Natural killer cell (primary cell): ENCODE data around the gene ANTXR2. TPM values are rescaled to one million over a fixed set of nuclear protein-coding genes. Genes with fewer than 3 reads are reported as not detected.

ENCODE experiments used
- ATAC-seq, 3 donors: fragments of 150-1000 bp in 2 of 3; fragments of 200-7000 bp in 1 of 3; cut with Tn5 transposase; 1 replicate in 1 of 3; 2 replicates in 2 of 3; pipeline ENCODE4 v1.10.0; 2021; ENCODE audit warnings: mild to moderate bottlenecking in 2 of 3, moderate library complexity in 2 of 3
- DNase-seq, 2 donors: peaks; one replicate each; pipeline versions ENCODE4 v3.0.0 to v3.0.0-alpha.2; 2013 to 2021; ENCODE audit warnings: mixed read lengths in 1 of 2
- H3K27ac ChIP-seq: one replicate; pipeline ENCODE4 v1.5.1; 2013; ENCODE audit warnings: mild to moderate bottlenecking, low read length
- H3K27me3 ChIP-seq: one replicate; pipeline ENCODE4 v1.6.1; 2013; ENCODE audit warnings: low read length; ENCODE audit not compliant: control insufficient read depth, insufficient read depth
- H3K36me3 ChIP-seq: one replicate; pipeline ENCODE4 v1.6.1; 2013; ENCODE audit warnings: low read length; ENCODE audit not compliant: control insufficient read depth, insufficient read depth
- H3K4me1 ChIP-seq: one replicate; pipeline ENCODE4 v1.6.1; 2013; ENCODE audit warnings: low read length; ENCODE audit not compliant: control insufficient read depth, insufficient read depth
- H3K4me3 ChIP-seq: one replicate; pipeline ENCODE4 v1.5.1; 2013; ENCODE audit warnings: low read length
- H3K9me3 ChIP-seq: one replicate; pipeline ENCODE4 v1.6.1; 2013; ENCODE audit warnings: low read length; ENCODE audit not compliant: control insufficient read depth, insufficient read depth
- H3K27ac Mint-ChIP-seq, 2 donors: one replicate each; pipeline ENCODE4 v1.8.0; 2022; ENCODE audit warnings: mild to moderate bottlenecking in 2 of 2, mixed read lengths in 2 of 2, moderate library complexity in 1 of 2
- H3K27me3 Mint-ChIP-seq, 2 donors: one replicate each; pipeline ENCODE4 v1.8.0; 2022; ENCODE audit warnings: low read depth in 2 of 2, mixed read lengths in 2 of 2
- H3K36me3 Mint-ChIP-seq: one replicate; pipeline ENCODE4 v1.8.0; 2022; ENCODE audit warnings: mixed read lengths
- H3K4me1 Mint-ChIP-seq, 2 donors: one replicate each; pipeline ENCODE4 v1.8.0; 2022; ENCODE audit warnings: mixed read lengths in 2 of 2
- H3K4me3 Mint-ChIP-seq: one replicate; pipeline ENCODE4 v1.8.0; 2022; ENCODE audit warnings: mild to moderate bottlenecking, moderate library complexity, mixed read lengths
- H3K9me3 Mint-ChIP-seq, 2 donors: one replicate each; pipeline ENCODE4 v1.8.0; 2022; ENCODE audit warnings: mixed read lengths in 2 of 2
- CTCF ChIP-seq: fragments of 200-600 bp; IDR thresholded peaks from one replicate; pipeline ENCODE4 v1.8.0; 2022; ENCODE audit warnings: antibody characterized with exemption
- WGBS: methylation state at CpG from one replicate; pipeline ENCODE4 v1.1.7; 2013; ENCODE audit warnings: missing lambda C conversion rate; ENCODE audit not compliant: insufficient coverage; 5-methylcytosine and 5-hydroxymethylcytosine counted together
- intact Hi-C: fragments of 100-400 bp; cut with micrococcal nuclease; formaldehyde crosslinking; loops from one replicate; pipeline ENCODE4 v1.14.2; 2022
- total RNA-seq, 4 donors: library from RNA; stranded (reverse); fragments of 120-200 nt in 1 of 4; gene quantifications; one replicate each; pipeline versions ENCODE4 v1.2.3 to v1.2.4, GENCODE V29; 2013 to 2022

ANTXR2 gene
- total RNA-seq, 3 donors from 2014 or later (not counting 1 experiment from before 2014, with no cell fraction given): 7.8 to 28.3 (median 10.0) TPM

- ATAC-seq (no peak), DNase-seq (no peak)
- H3K36me3 Mint-ChIP-seq: no peaks in the 10 kb centered on the region
- Histone ChIP-seq H3K27ac (no peak overlapping the region), H3K4me1 (no peaks in the 10 kb centered on the region), H3K4me3 (no peak overlapping the region), H3K36me3 (no peaks in the 10 kb centered on the region), H3K27me3 (peaks cover 3% of the 10 kb centered on the region), H3K9me3 (no peaks in the 10 kb centered on the region)
- intact Hi-C loops: no loop called here
- H3K27me3 Mint-ChIP-seq: peaks cover 16 to 32% of the 10 kb centered on the region in 2 donors
- no peak overlapping the region for H3K4me3 Mint-ChIP-seq
- TF ChIP-seq CTCF: no peak
- peaks cover 0 to 9% of the 10 kb centered on the region in 2 donors for H3K4me1 Mint-ChIP-seq
- no peak overlapping the region for H3K27ac Mint-ChIP-seq
- WGBS: 88% methylated on average over 4 of the region's 4 CpGs
- no peaks in the 10 kb centered on the region for H3K9me3 Mint-ChIP-seq
Observed at GRCh38 chr4:80081566-80081965, 8.5 kb upstream of the ANTXR2 start.

- no peak overlapping the region for H3K4me3 Mint-ChIP-seq
- Histone ChIP-seq H3K4me3 (no peak overlapping the region), H3K36me3 (no peaks in the 10 kb centered on the region), H3K27me3 (no peaks in the 10 kb centered on the region), H3K27ac (no peak overlapping the region), H3K9me3 (no peaks in the 10 kb centered on the region), H3K4me1 (no peaks in the 10 kb centered on the region)
- H3K27ac Mint-ChIP-seq: no peak overlapping the region
- no peaks in the 10 kb centered on the region for H3K9me3 Mint-ChIP-seq
- H3K27me3 Mint-ChIP-seq: peaks cover 16 to 26% of the 10 kb centered on the region in 2 donors
- WGBS: 40% methylated on average over 15 of the region's 15 CpGs
- intact Hi-C loops: no loop called here
- ATAC-seq: peak in 1 of 3 donors; percentile 50
- H3K36me3 Mint-ChIP-seq: no peaks in the 10 kb centered on the region
- DNase-seq: no peak
- H3K4me1 Mint-ChIP-seq: peaks cover 3 to 16% of the 10 kb centered on the region in 2 donors
- no peak for TF ChIP-seq CTCF
Observed at GRCh38 chr4:80079255-80079923, 6.4 kb upstream of the ANTXR2 start.

GRCh38 chr4:80078346-80079092 lies 5.5 kb upstream of the ANTXR2 start:
- H3K9me3 Mint-ChIP-seq: no peaks in the 10 kb centered on the region
- no peak overlapping the region for H3K4me3 Mint-ChIP-seq
- Histone ChIP-seq H3K9me3 (no peaks in the 10 kb centered on the region), H3K4me1 (peaks cover 4% of the 10 kb centered on the region), H3K27me3 (no peaks in the 10 kb centered on the region), H3K36me3 (no peaks in the 10 kb centered on the region), H3K27ac (no peak overlapping the region), H3K4me3 (no peak overlapping the region)
- TF ChIP-seq CTCF: no peak
- H3K27ac Mint-ChIP-seq: no peak overlapping the region
- WGBS: 86% methylated on average over 3 of the region's 3 CpGs
- DNase-seq (no peak), ATAC-seq (no peak)
- intact Hi-C loops: no loop called here
- no peaks in the 10 kb centered on the region for H3K36me3 Mint-ChIP-seq
- peaks cover 9 to 23% of the 10 kb centered on the region in 2 donors for H3K4me1 Mint-ChIP-seq
- H3K27me3 Mint-ChIP-seq: peaks cover 16 to 26% of the 10 kb centered on the region in 2 donors
